Adrenal gland (tissue), 12 donors: ENCODE results near the gene SVIL. TPM values are rescaled to one million over a fixed set of nuclear protein-coding genes. Genes with fewer than 3 reads are reported as not detected.
A peak's percentile ranks its signal among the peaks of the same experiment; 100 is the strongest.
"Not testable (repeated sequence)": the region's sequence is repeated elsewhere in the genome, so short reads cannot be mapped to it uniquely, and the experiment has no call there.

Source experiments
- DNase-seq, 7 donors: peaks; one replicate each; pipeline ENCODE4 v3.0.0-alpha.2; 2019 to 2020
- H3K27ac ChIP-seq, 5 donors: fragments of 200-600 bp; sonication (generic) in 4 of 5; 1 replicate in 3 of 5; 2 replicates in 2 of 5; pipeline versions ENCODE4 v1.5.1 to v1.8.0; 2016 to 2020; ENCODE audit warnings: mild to moderate bottlenecking in 1 of 5
- H3K27me3 ChIP-seq: fragments of 200-600 bp; 2 replicates; pipeline ENCODE4 v1.8.0; 2021
- H3K36me3 ChIP-seq, 2 donors: fragments of 200-600 bp; replicated peaks in 1 of 2; 1 replicate in 1 of 2; 2 replicates in 1 of 2; pipeline versions ENCODE4 v1.5.1 to v1.8.0; 2018 to 2022
- H3K4me1 ChIP-seq, 2 donors: fragments of 200-600 bp; replicated peaks in 1 of 2; 1 replicate in 1 of 2; 2 replicates in 1 of 2; pipeline versions ENCODE4 v1.5.1 to v1.8.0; 2018 to 2021
- H3K4me3 ChIP-seq, 4 donors: fragments of 200-600 bp; sonication (generic) in 3 of 4; one replicate each; pipeline ENCODE4 v1.5.1; 2016 to 2018
- H3K9me3 ChIP-seq, 3 donors: fragments of 200-600 bp; sonication (generic) in 1 of 3; replicated peaks in 1 of 3; 1 replicate in 2 of 3; 2 replicates in 1 of 3; pipeline versions ENCODE4 v1.5.1 to v1.8.0; 2016 to 2021
- CTCF ChIP-seq, 6 experiments: fragments of 450-650 bp in 4 of 6; fragments of 200-600 bp in 2 of 6; sonication (generic) in 1 of 6; IDR thresholded peaks; 1 replicate in 5 of 6; 2 replicates in 1 of 6; pipeline versions ENCODE4 v1.5.1 to v1.8.0; 2016 to 2021; ENCODE audit warnings: antibody characterized with exemption in 6 of 6, mild to moderate bottlenecking in 2 of 6, moderate library complexity in 1 of 6
- POLR2A ChIP-seq, 2 donors: fragments of 450-650 bp; IDR thresholded peaks; one replicate each; pipeline ENCODE4 v1.6.1; 2017; ENCODE audit warnings: antibody characterized with exemption in 2 of 2, mild to moderate bottlenecking in 2 of 2, moderate library complexity in 1 of 2
- WGBS, 4 donors: extraction: QIAGEN DNeasy Blood & Tissue Kit in 2 of 4; methylation state at CpG; one replicate each; pipeline versions ENCODE4 v1.1.5 to v1.1.7; 2013 to 2017; 5-methylcytosine and 5-hydroxymethylcytosine counted together
- intact Hi-C, 2 donors: fragments of 100-400 bp; cut with DNase I; formaldehyde crosslinking; loops; one replicate each; pipeline versions ENCODE4 v1.14.1 to v1.15.0; 2022 to 2023
- polyA plus RNA-seq, 3 donors: library from polyadenylated mRNA; stranded (reverse); fragments of 200-250 nt in 2 of 3; fragments of 350-450 nt in 1 of 3; fragmentation: Illumina TruSeq in 1 of 3; extraction: RNeasy Lipid Tissue Mini Kit (QIAGEN cat#74804) in 1 of 3; gene quantifications; one replicate each; pipeline ENCODE4 v1.2.3, GENCODE V29; 2013 to 2014
- total RNA-seq, 9 donors: library from RNA; depleted of rRNA in 4 of 9; stranded (reverse); fragments of >200 nt in 4 of 9; fragments of 120-200 nt in 1 of 9; fragmentation: NEBNext Ultra II Directional in 1 of 9; extraction: Animal tissue kit (Norgen Biotek cat#: 25700) in 1 of 9; gene quantifications; one replicate each; pipeline versions ENCODE4 v1.1.0 to v1.2.4, GENCODE V29; 2013 to 2023
- donor health status: healthy with polysubstance abuse.
- donor health status: Bipolar disorder and iron deficiency.
- donor health status: DM: yes; HTN: yes; CAD: no.
- donor health status: DM: no; HTN: no; CAD: no.
- donor health status: DM: no; HTN: no; CAD: no.
- donor health status: DM: yes; HTN: yes; CAD: no.

SVIL gene
- total and polyA plus RNA-seq, 12 donors = 6.7 to 73.1 (median 26.0) TPM

- intact Hi-C loops = no loop called here
- Histone ChIP-seq H3K27ac (no peak overlapping the region), H3K4me3 (no peak overlapping the region), H3K9me3 (no peaks in the 10 kb centered on the region), H3K4me1 (peaks cover 0 to 9% of the 10 kb centered on the region in 2 donors), H3K27me3 (no peaks in the 10 kb centered on the region), H3K36me3 (no peaks in the 10 kb centered on the region)
- no peak for DNase-seq
- TF ChIP-seq POLR2A (IDR thresholded peaks at IDR 0.05) (no peak), CTCF (IDR thresholded peaks at IDR 0.05) (no peak)
- 95 to 98% (median 96%) methylated on average over 2 of the region's 2 CpGs for WGBS, 4 donors
Measured at GRCh38 chr10:29440981-29441380, 193.8 kb downstream of the SVIL start.

DNA sequence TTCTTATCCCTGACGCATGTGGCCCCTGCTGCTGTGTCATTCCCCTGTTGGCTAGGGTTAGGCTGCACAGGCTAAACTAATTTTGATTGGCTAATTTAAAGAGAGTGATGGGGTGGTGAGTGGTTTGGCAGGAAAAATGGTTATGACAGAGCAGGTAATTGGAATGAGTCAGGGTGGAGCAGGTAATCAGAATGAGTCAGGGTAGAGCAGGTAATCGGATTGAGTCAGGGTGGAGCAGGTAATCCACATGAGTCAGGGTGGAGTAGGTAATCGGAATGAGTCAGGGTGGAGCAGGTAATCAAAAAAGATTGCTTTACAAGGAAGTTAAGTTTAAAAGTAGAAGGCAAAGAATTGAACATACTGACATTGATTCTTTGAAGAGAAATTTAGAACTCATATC is 195.8 kb downstream of the SVIL start:
- H3K27me3 ChIP-seq, H3K9me3 ChIP-seq, H3K27ac ChIP-seq, intact Hi-C loops, H3K4me3 ChIP-seq, DNase-seq, H3K36me3 ChIP-seq: not testable (repeated sequence)
- 96 to 100% (median 98%) methylated on average over 3 of the region's 3 CpGs for WGBS, 4 donors
- peaks cover 0 to 13% of the 10 kb centered on the region in 2 donors for H3K4me1 ChIP-seq

DNA sequence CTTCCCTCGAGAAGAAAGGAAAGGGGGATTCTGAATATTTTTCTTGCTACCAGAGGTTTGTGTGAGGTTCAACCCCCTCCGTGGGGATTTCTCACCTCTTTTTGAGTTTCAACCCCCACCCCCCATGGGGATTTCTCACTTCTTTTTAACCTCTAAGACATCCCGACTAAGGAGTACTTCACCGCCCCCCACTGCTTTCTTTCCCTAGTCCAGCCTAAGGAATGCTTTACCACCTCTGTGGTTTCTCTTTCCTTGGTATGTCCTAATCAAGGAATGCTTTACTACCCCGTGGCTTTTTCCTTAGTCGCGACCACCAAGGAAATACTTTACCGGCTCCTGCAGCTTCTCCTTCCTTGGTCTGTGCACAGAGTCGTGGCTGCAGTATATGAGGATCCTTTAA is 196.5 kb downstream of the SVIL start:
- Histone ChIP-seq H3K27ac (no peak overlapping the region), H3K4me3 (no peak overlapping the region), H3K27me3 (no peaks in the 10 kb centered on the region), H3K4me1 (peaks cover 0 to 13% of the 10 kb centered on the region in 2 donors), H3K9me3 (no peaks in the 10 kb centered on the region), H3K36me3 (no peaks in the 10 kb centered on the region)
- TF ChIP-seq CTCF (IDR thresholded peaks at IDR 0.05) (no peak), POLR2A (IDR thresholded peaks at IDR 0.05) (no peak)
- DNase-seq = no peak
- intact Hi-C loops = no loop called here
- 91 to 94% (median 92%) methylated on average over 9 of the region's 9 CpGs for WGBS, 4 donors

DNA sequence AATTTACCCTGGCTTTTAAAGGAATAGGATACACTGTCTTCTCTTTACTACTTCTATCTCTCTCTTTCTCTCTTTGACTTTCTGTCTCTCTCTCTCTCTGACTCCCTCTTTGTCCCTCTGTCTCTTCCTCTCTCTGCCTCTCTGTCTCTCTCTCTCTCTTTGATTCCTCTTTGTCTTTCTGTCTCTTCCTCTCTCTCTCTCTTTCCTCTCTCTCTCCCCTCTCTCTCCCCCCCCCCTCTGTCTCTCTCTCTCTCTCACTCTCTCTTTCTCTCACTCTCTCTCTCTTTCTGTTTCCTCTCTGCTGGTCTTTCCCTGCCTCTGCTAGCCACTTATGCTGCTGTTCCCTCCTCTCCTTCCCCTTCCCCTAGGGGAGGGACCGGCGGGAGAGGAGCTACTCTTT is 196.9 kb downstream of the SVIL start:
- no peak overlapping the region for H3K27ac ChIP-seq
- intact Hi-C loops = no loop called here
- H3K36me3 ChIP-seq = no peaks in the 10 kb centered on the region
- H3K27me3 ChIP-seq = no peaks in the 10 kb centered on the region
- no peak overlapping the region for H3K4me3 ChIP-seq
- 88 to 97% (median 90%) methylated on average over 2 of the region's 2 CpGs for WGBS, 4 donors
- no peaks in the 10 kb centered on the region for H3K9me3 ChIP-seq
- no peak for DNase-seq
- TF ChIP-seq CTCF (IDR thresholded peaks at IDR 0.05) = no peak
- TF ChIP-seq POLR2A (IDR thresholded peaks at IDR 0.05) = no peak
- H3K4me1 ChIP-seq = peaks cover 0 to 15% of the 10 kb centered on the region in 2 donors

DNA sequence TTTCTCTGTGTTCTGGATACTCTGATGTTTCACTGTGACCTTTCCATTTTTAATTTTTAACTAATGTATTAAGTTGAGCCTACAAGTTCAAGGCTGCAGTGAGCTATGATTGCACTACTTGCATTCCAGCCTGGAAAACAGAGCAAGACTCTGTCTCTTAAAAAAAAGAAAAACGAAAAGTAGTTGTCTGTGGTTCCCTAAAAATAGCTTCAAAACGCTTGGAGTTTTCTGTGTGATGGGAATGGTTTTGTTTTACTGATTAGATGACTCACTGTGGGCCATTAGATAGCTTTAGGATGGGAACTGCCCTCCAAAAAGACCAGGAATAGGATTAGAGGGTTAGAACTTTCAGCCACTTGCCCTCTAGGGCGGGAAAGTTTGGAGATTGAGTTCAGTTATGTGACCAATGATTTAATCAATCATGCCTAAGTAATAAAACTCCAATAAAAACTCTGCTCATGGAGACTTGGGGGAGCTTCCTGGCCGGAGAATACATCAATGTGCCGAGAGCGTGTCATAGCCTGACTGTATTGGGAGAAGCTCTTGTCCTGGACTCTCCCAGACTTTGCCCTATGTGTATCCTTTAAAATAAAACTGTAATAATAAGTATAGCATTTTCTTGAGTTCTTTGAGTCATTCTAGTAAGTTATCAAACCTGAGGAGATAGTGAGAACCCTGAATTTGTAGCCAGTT is 198.8 kb downstream of the SVIL start:
- no peaks in the 10 kb centered on the region for H3K27me3 ChIP-seq
- intact Hi-C loops = no loop called here
- no peak for DNase-seq
- H3K4me1 ChIP-seq = peaks cover 6 to 30% of the 10 kb centered on the region in 2 donors
- peak overlapping the region in 1 of 4 donors; percentile 27 for H3K4me3 ChIP-seq
- no peaks in the 10 kb centered on the region for H3K36me3 ChIP-seq
- no peak for TF ChIP-seq CTCF (IDR thresholded peaks at IDR 0.05)
- no peak for TF ChIP-seq POLR2A (IDR thresholded peaks at IDR 0.05)
- 44 to 57% (median 49%) methylated on average over 6 of the region's 6 CpGs for WGBS, 4 donors
- H3K27ac ChIP-seq = peak overlapping the region in 4 of 5 donors; percentile 36 to 68 (median 50)
- no peaks in the 10 kb centered on the region for H3K9me3 ChIP-seq
